ENCODE data around the gene SCFD2.

The SCFD2 gene

DNA sequence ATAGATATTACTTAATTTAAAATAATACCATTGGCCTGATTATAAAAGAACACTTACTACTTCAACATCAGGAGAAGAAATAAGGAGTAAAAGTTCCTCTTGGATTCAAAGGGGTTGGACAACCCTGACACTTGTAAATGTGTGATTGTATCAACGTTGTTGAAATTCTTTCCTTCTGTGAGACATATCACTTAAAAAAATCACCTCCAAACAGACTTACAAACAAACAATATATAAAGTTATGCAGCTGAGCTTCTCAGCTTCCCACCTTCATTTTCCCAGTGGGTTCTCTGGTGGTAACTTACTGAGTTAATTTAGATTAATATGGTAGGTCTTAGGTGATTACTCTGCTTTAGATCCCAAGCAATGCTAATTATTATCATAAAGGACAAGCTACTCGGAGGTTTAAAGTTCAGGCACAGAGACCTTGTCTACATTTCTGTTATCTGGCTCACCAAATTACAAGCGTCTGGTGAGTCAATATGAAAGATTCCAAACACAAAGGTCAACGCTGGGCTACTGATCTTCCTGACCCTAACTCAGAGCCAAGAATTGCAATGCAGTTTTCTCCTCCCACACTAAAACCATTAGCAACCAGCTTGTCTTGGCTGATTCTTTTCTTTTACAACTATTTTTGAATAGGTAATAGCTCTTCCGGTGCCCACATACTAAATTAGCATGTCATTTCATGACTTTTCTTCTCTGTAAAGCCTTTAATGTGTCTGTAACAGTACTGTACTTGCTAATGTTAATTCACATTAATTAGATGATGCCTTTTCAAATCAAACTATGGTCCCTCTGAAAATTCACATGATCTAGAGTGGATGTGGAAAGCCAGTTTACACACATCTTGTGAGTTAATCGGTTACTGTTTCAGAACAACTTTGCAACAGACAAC lies 346.1 kb downstream of the SCFD2 start:
- FAIRE-seq = peak; percentile 23

DNA sequence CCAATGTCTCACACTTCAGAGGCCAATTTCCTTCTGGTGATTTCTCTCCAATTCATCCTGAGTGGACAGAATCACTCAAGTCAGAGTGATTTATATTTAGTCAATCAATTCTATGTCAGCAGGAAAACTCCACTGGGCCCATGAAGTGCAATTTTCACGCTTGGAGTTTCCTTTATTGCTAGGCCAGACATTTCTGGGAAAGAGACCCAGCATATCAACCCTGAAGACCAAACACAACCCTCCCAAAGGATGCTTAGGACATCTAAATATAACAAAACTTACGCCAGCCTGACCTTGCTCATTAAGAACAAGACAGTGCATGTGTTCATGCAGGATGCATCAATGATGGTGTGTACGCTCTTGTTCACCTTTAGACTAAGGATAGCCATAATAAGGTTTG lies 347.4 kb downstream of the SCFD2 start:
- no peak for TF ChIP-seq POLR2A (IDR thresholded peaks at IDR 0.05; ENCODE audit: low read depth, low read length)
- no peak for FAIRE-seq
- no peak for DNase-seq (ENCODE audit: insufficient read length, low spot score)

More for the DNA sequence above, 346.1 kb downstream of the SCFD2 start:
- no peak for TF ChIP-seq POLR2A (IDR thresholded peaks at IDR 0.05; ENCODE audit: low read depth, low read length)
- peak; percentile 11 for DNase-seq (ENCODE audit: insufficient read length, low spot score)

DNA sequence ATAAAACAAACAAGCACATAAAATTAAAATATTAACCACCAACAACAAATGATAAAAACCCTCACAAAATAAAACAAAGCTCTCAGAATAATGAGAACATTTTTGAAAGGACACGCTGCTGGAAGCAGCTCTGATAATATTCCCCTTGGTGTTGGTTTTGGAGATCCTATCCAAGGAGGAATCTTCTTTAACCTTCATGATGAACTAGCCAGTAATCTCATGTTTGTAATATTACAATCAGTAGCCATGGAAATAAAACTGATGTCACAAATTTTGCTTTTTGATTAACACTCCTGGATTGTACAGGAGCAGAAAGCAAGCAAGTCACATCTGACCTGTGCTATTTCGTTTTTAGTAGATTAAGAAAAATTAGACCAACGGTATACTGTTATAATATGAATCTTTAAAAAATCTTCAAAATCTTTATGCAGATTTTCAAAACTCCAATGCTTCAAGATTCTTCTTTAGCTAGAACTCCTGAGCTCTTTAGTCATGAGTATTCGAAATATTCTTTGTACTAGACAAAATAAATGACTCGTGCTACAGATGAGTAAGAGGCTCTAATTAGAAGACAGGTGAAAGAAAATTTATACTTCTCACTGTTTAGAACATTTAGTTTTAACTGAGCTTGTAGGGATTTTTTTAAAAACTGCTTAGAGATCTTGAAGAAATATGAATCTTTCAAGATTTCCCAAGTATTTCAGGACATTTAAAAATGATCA lies 349.6 kb downstream of the SCFD2 start:
- TF ChIP-seq POLR2A (IDR thresholded peaks at IDR 0.05; ENCODE audit: low read depth, low read length) = no peak
- DNase-seq (ENCODE audit: insufficient read length, low spot score) = no peak
- no peak for FAIRE-seq

DNA sequence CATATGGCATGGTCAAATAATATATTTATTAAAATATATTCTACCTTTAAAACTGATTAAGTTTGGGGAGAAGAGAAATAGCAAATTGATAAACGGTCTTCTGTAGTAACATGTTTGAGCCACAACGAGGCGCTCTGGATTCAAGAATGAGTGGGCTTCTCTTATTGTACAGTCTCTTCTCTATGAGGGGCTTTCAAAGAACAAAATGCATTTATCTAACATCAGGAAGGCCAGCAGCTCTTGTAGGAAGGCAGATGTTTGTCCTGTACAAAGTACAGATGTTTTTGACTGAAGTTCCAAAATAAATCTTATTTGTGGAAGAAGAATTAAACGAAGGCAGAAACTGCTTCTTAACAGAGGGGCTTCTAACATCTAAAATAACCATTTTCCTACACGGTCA lies 350.2 kb downstream of the SCFD2 start:
- DNase-seq (ENCODE audit: insufficient read length, low spot score) = no peak
- no peak for TF ChIP-seq POLR2A (IDR thresholded peaks at IDR 0.05; ENCODE audit: low read depth, low read length)
- no peak for FAIRE-seq

DNA sequence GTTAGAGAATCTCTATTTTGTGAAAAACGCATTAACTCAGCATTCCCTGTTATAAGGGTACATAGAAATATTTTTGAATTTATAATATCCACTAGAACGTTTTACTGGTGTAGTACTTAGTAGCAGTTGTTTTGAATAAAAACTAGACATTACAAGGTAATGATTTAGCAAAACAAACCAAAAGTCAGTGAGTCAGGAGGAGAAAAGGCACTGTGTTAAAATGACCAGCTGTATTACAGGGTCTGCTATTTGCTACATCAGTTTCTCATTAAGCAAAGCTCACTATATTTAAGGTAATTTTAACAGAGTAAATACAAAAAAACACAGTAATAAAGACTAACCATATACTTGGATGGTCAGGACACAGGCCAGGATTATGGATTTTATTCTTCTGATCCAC lies 351.0 kb downstream of the SCFD2 start:
- no peak for FAIRE-seq

DNA sequence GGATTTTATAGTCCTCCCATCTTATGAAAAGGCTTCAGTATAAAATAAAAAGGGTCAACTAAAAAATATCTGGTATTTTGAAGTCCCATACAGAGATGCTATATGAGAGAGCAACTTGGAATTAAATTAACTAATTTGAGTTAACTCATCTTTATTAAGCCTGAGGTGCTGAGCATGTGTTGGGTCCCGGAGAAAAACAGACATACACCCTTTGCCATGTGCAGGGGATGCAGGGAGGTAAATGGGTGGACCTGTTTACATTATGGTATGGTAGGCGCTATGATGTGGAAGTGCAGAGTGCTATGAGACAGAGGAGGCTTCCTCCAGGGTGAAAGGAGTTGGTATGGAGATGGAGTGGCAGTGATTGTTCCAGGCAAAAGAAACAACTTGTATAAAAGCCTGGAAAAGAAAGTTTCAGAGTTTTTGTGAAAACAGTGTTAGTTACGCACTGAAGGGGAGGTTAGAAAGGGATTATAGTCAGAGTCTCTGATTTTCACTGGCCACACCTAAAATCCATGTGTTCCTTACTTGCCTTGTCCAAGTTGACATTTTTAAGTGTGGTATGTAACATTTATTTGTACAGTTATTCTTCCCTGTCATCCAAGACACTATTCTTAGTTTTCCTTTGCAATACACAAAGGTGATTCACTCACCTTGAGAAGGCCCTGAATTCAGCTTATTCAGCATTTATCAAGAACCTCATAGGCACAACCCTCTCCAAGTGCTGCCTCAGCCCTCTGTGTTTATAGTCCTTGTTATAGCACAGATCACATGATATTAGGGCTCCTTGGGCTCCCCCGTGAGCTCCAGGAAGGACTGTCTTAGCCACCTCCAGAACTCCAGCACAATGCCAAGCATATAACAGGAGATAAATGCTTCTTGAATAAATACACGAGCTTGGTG lies 351.7 kb downstream of the SCFD2 start:
- FAIRE-seq (no peak), DNase-seq (ENCODE audit: insufficient read length, low spot score) (no peak)
- TF ChIP-seq POLR2A (IDR thresholded peaks at IDR 0.05; ENCODE audit: low read depth, low read length) = no peak

More for the DNA sequence above, 351.0 kb downstream of the SCFD2 start:
- TF ChIP-seq POLR2A (IDR thresholded peaks at IDR 0.05; ENCODE audit: low read depth, low read length) = no peak
- DNase-seq (ENCODE audit: insufficient read length, low spot score) = no peak

DNA sequence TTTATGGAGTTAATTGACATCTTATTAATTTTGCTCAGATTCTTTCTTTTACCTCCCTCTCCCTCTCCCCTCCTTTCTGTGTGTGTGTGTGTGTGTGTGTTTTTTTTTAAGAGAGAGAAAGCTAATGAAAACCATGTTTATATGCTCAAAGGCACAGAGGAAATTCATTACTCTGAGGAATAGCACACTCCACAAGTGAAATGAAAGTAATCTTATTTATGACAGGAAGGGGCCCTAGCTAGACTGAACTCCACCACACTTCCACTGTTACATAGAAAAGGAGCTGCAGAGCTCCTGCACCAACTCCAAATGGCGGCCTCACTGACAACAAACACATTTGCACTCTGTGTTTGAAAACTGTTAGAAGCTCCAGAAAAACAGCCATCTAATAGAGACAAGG lies 353.1 kb downstream of the SCFD2 start:
- FAIRE-seq (no peak), DNase-seq (ENCODE audit: insufficient read length, low spot score) (no peak)

DNA sequence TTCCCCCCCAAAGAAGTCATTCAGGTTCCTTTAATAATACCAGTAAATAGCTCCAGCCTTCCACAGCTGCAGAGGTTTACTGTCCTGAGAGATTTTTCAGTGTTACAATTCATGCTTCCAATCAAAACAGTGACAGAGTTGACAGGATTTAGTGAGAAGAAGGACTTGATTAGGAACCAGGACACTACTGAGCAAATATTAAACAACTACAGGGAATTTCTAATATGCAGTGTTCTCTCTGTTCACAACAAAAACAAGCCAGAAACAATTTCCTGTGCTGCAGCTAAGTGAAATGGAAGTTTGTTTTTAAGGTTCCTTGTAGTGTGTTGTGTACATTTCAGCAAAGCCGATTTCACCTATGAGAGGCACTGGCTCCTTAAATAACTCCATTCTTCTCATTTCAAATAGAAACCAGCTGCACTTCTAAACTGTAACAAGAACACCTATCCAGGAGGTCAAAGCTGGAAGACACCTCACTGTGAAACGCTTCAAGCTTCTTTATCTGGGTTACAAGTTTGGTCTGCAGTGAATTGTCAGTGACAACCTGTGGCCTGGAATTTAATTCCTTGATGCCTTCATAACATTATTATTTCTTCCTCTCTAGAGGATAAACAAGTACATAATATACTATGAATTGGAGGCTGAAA lies 354.5 kb downstream of the SCFD2 start:
- DNase-seq (ENCODE audit: insufficient read length, low spot score) (no peak), FAIRE-seq (no peak)
- TF ChIP-seq POLR2A (IDR thresholded peaks at IDR 0.05; ENCODE audit: low read depth, low read length) = no peak

More for the DNA sequence above, 353.1 kb downstream of the SCFD2 start:
- TF ChIP-seq POLR2A (IDR thresholded peaks at IDR 0.05; ENCODE audit: low read depth, low read length) = no peak

DNA sequence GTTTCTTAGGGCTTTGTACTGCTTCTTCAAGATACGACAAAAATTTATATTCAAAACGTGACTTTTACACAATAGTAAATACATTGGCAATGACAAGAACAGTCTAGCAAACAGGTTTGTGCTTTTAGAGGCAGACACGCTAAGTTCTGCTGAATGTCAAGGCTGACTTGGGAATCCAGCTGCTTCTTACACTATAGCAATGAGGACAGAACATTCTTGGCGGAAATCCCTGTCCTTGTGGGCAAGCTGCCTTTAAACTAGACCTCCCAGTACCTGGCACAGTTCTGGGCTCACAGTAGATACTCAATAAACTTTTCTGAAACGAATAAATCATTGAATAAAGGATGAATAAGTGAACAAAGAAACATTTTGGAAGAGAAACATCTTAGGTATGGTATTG lies 355.5 kb downstream of the SCFD2 start:
- FAIRE-seq (no peak), DNase-seq (ENCODE audit: insufficient read length, low spot score) (no peak)
- TF ChIP-seq POLR2A (IDR thresholded peaks at IDR 0.05; ENCODE audit: low read depth, low read length) = no peak

DNA sequence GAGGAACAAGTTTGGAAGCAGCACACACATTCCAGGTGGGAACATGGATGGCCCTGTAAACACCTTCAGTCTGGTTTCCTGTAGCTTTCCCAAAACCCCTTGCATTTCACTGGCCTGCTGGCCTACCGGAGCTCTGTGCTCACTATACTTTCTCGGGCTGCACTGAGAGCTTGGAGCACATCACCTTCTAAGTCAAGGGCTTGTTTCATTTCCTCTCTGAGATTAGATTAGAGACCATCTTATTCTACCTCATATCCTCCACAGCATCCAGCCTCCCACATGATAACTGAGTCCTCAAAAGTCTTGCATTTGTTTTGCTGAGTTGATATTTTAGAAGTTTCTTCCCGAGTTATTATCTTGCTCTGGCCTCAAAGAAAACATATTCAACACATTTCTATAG lies 356.0 kb downstream of the SCFD2 start:
- FAIRE-seq = no peak
- no peak for TF ChIP-seq POLR2A (IDR thresholded peaks at IDR 0.05; ENCODE audit: low read depth, low read length)
- DNase-seq (ENCODE audit: insufficient read length, low spot score) = no peak

DNA sequence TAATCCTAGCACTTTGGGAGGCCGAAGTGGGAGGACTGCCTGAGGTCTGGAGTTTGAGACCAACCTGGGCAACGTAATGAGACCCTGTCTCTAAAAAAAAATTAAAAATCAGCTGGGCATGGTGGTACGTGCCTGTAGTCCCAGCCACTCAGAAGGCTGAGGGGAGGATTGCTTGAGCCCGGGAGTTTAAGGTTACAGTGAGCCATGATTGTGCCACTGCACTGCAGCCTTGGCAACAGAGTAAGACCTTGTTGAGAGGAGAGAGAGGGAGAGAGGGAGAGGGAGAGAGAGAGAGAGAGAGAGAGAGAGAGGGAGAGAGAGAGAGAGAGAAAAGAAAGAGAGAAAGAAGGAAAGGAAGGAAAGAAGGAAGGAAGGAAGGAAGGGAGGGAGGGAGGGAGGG lies 358.8 kb downstream of the SCFD2 start:
- no peak for TF ChIP-seq POLR2A (IDR thresholded peaks at IDR 0.05; ENCODE audit: low read depth, low read length)
- FAIRE-seq = no peak
- DNase-seq (ENCODE audit: insufficient read length, low spot score) = no peak

DNA sequence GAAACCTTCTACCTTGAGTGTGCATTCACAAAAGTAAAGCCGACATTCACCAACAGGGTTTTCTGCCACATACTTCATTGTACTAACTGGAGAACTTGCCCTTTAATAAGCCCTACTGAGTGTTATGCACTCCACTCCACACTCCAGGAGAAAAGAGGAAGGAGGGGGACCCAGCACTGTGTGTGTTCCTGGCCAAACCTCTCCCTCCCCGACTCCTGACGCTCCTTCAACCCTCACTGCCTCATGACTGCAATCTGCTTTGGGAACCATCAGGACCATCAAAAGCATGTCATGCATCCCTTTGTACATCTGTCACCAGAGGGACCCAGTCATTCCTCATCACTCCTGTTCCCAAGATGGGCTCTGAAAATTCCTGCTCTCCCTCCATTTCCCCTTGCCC lies 360.1 kb downstream of the SCFD2 start:
- DNase-seq (ENCODE audit: insufficient read length, low spot score) (no peak), FAIRE-seq (no peak)
- no peak for TF ChIP-seq POLR2A (IDR thresholded peaks at IDR 0.05; ENCODE audit: low read depth, low read length)

DNA sequence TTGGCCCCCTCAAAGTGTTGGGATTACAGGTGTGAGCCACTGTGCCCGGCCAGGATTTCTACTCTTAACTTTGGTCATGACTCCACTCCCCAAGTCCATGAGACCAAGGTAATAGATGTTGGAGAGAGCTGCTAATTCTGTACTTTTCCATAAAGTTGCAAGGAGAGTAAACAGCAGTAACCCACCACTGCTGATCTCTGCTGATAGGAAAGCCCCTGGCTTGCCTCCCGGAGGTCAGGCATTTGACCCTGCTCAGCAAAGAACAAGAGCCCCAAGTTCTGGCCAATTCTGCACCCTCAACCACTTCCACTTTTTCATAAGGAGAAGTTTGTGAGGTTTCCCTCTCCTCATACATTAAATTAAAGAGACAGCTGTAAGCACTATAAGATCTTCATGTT lies 360.7 kb downstream of the SCFD2 start:
- no peak for TF ChIP-seq POLR2A (IDR thresholded peaks at IDR 0.05; ENCODE audit: low read depth, low read length)
- FAIRE-seq (no peak), DNase-seq (ENCODE audit: insufficient read length, low spot score) (no peak)
